ENCODE results near the gene VARS2. TPM values are rescaled to one million over a fixed set of nuclear protein-coding genes. Genes with fewer than 3 reads are reported as not detected.
"Not testable (repeated sequence)": the region's sequence is repeated elsewhere in the genome, so short reads cannot be mapped to it uniquely, and the experiment has no call there.

Gene VARS2
- 10 to 100 TPM; 13.1 to 64.7 (median 25.8) TPM for total RNA-seq

DNA sequence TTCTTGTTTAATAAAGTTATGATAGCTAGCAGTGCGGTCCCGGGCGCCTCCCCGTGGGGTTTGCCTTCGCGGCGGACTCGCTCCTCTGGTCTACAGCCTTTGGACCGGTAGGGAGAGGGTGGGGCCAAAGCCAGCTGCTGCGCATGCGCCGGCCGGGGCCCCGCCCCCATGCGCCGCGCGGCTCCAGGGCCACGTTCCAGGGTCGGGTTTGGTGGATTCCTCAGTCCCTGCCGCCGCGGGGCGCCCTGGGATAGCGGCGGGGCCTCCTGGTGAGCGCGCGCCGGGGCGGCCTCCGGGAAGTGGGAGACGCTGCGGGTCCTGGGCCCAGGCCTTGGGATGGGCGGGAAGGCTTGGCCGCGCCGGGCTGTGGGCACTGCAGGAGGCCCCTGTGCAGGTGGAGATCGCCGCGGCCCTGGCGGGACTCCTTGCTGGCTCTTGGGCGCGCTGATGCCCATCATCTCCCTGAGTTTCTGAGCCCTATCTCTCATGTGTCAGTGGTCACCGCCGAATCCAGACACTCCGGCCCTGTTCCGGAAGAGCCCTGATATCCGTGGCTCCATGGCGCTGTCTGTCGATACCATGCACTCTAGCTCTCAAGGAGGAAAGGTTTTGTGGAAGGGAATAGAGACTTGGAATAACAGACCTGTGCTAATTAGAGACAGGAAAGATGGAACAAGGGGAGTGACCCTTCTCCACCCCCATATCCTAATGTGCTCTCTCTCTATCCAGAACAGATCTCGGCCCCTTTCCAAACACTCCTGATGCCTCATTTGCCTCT lies at the start of gene VARS2:
VARS2 (plus strand) TSS at position 163 of the 778 bp plus-strand sequence; CDS start at position 762, 599 bp downstream.
- in situ Hi-C loops (cut with MboI; ENCODE audit: low pct_ligation_motif_present in 1 of 4, low pct_unique_long_range_greater_than_20kb in 1 of 4, low sequenced_read_pairs in 3 of 4): loop anchor here in 1 of 4 donors (10.0 kb wide), 1 partner anchor 161 kb away; no protein-coding TSS in a partner anchor
- 0 to 7% methylated on average over 1 to 15 of the region's 52 CpGs for WGBS, 2 donors (ENCODE audit: low coverage in 1 of 2)
- H3K27me3 ChIP-seq: no peaks in the 10 kb centered on the region
- intact Hi-C loops (cut with DNase I; ENCODE audit: low total_unique reads): no loop called here
- peaks cover 9 to 26% (median 18%) of the 10 kb centered on the region in 4 donors for H3K4me1 ChIP-seq
- DNase-seq: peak; percentile 95
- peak within 1 kb of the TSS; percentile 92 to 94 (median 94) for H3K27ac ChIP-seq
- peaks cover 0 to 12% (median 0%) of the 10 kb centered on the region in 4 donors for H3K36me3 ChIP-seq
- TF ChIP-seq POLR2A (IDR thresholded peaks at IDR 0.05) (peak; percentile 89), POLR2AphosphoS5 (IDR thresholded peaks at IDR 0.05) (peak; percentile 84 to 94 (median 93)), EP300 (IDR thresholded peaks at IDR 0.05; ENCODE audit: low read depth) (no peak)
- TF ChIP-seq, protein P1, sequence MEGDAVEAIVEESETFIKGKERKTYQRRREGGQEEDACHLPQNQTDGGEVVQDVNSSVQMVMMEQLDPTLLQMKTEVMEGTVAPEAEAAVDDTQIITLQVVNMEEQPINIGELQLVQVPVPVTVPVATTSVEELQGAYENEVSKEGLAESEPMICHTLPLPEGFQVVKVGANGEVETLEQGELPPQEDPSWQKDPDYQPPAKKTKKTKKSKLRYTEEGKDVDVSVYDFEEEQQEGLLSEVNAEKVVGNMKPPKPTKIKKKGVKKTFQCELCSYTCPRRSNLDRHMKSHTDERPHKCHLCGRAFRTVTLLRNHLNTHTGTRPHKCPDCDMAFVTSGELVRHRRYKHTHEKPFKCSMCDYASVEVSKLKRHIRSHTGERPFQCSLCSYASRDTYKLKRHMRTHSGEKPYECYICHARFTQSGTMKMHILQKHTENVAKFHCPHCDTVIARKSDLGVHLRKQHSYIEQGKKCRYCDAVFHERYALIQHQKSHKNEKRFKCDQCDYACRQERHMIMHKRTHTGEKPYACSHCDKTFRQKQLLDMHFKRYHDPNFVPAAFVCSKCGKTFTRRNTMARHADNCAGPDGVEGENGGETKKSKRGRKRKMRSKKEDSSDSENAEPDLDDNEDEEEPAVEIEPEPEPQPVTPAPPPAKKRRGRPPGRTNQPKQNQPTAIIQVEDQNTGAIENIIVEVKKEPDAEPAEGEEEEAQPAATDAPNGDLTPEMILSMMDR (IDR thresholded peaks at IDR 0.05): peak; percentile 14 to 53 (median 30)
- no peaks in the 10 kb centered on the region for H3K9me3 ChIP-seq
- peak within 1 kb of the TSS; percentile 44 to 74 (median 57) for H3K4me3 ChIP-seq

DNA sequence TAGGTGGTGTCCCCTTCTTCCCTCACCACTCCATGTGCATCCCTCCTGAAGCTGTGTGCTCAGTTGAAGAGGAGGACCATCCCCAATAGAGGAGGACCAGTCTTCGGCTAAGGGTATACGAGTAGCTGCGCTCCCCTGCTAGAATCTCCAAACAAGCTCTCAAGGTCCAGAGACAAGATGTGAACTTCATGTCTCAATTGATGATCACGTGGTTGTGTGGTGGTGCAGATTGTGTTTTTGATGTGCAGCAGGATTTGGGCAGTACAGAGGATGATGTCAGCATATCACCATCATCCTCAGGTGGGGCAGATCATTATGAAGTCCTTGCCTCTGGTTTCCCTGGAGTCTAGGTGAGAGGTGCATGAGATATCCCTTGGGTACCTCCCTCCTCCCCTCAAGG lies 49.7 kb upstream of the VARS2 start:
- Histone ChIP-seq H3K27ac (no peak overlapping the region), H3K4me3 (no peak overlapping the region), H3K27me3 (no peaks in the 10 kb centered on the region), H3K4me1 (no peaks in the 10 kb centered on the region), H3K36me3 (no peaks in the 10 kb centered on the region), H3K9me3 (peaks cover 0 to 2% of the 10 kb centered on the region in 2 donors)
- intact Hi-C loops (cut with DNase I; ENCODE audit: low total_unique reads): no loop called here
- no peak for DNase-seq
- TF ChIP-seq POLR2AphosphoS5 (IDR thresholded peaks at IDR 0.05): no peak
- TF ChIP-seq POLR2A (IDR thresholded peaks at IDR 0.05): no peak
- TF ChIP-seq EP300 (IDR thresholded peaks at IDR 0.05; ENCODE audit: low read depth): no peak
- TF ChIP-seq, protein P1 (IDR thresholded peaks at IDR 0.05): no peak
- 87% methylated on average over 4 of the region's 4 CpGs; no CpG with 5 or more reads in 1 of the 2 donors for WGBS, 2 donors (ENCODE audit: low coverage in 1 of 2)
- in situ Hi-C loops (cut with MboI; ENCODE audit: low pct_ligation_motif_present in 1 of 4, low pct_unique_long_range_greater_than_20kb in 1 of 4, low sequenced_read_pairs in 3 of 4): no loop called here

DNA sequence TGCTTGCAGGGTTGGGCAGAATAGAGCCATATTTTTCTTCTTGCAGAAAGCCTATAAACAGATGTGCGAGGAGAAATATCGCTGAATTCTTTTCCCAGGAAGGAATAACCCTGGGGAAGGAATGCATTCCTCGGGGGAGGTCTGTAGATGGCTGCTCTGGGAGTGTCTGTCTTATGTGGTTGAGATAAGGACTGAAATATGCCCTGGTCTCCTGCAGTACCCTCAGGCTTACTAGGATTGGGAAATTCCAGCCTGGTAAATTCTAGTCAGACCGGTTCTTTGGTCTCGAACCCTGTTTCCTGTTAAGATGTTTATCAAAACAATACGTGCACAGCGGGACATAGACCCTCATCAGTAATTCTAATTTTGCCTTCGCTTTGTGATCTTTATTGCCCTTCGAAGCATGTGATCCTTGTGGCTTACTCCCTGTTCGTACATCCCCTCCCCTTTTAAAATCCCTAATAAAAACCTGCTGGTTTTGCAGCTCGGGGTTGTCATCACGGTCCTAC lies 44.7 kb upstream of the VARS2 start:
- WGBS, 2 donors (ENCODE audit: low coverage in 1 of 2): 86 to 87% methylated on average over 6 to 12 of the region's 12 CpGs
- DNase-seq; H3K4me1 ChIP-seq; H3K36me3 ChIP-seq; intact Hi-C loops (cut with DNase I; ENCODE audit: low total_unique reads); in situ Hi-C loops (cut with MboI; ENCODE audit: low pct_ligation_motif_present in 1 of 4, low pct_unique_long_range_greater_than_20kb in 1 of 4, low sequenced_read_pairs in 3 of 4); H3K27me3 ChIP-seq; H3K27ac ChIP-seq; H3K4me3 ChIP-seq: not testable (repeated sequence)
- H3K9me3 ChIP-seq: peaks cover 14 to 18% of the 10 kb centered on the region in 2 donors

DNA sequence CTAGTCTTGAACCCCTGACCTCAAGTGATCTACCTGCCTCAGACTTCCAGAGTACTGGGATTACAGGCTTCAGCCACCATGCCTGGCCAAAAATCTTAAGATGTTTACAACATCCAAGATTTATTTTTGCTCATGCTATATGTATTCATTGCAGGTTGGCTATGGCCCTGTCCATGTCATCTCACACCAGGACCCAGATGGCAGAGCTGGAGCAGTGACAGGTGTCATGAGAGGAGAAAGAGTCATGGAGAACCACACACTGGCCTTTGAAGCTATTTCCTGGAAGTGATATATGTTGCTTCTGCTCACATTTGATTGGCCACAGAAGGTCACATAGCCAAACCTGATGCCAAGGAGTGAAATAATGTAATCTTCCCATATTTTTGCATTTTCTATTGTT lies 43.5 kb upstream of the VARS2 start:
- no peak overlapping the region for H3K4me3 ChIP-seq
- TF ChIP-seq, protein P1 (IDR thresholded peaks at IDR 0.05): no peak
- TF ChIP-seq POLR2A (IDR thresholded peaks at IDR 0.05) (no peak), POLR2AphosphoS5 (IDR thresholded peaks at IDR 0.05) (no peak), EP300 (IDR thresholded peaks at IDR 0.05; ENCODE audit: low read depth) (no peak)
- DNase-seq: no peak
- H3K36me3 ChIP-seq: no peaks in the 10 kb centered on the region
- no peak overlapping the region for H3K27ac ChIP-seq
- in situ Hi-C loops (cut with MboI; ENCODE audit: low pct_ligation_motif_present in 1 of 4, low pct_unique_long_range_greater_than_20kb in 1 of 4, low sequenced_read_pairs in 3 of 4): loop anchor here in 2 of 4 donors (10.0 kb wide), 2 partner anchors 46 to 146 kb away; partner anchors contain the start of gene TUBB (in 1 of the 2)
- H3K9me3 ChIP-seq: peaks cover 14 to 18% of the 10 kb centered on the region in 2 donors
- H3K4me1 ChIP-seq: peaks cover 0 to 3% (median 0%) of the 10 kb centered on the region in 4 donors
- no peaks in the 10 kb centered on the region for H3K27me3 ChIP-seq
- intact Hi-C loops (cut with DNase I; ENCODE audit: low total_unique reads): no loop called here
